ENCODE measurements around the gene CASZ1.

DNA sequence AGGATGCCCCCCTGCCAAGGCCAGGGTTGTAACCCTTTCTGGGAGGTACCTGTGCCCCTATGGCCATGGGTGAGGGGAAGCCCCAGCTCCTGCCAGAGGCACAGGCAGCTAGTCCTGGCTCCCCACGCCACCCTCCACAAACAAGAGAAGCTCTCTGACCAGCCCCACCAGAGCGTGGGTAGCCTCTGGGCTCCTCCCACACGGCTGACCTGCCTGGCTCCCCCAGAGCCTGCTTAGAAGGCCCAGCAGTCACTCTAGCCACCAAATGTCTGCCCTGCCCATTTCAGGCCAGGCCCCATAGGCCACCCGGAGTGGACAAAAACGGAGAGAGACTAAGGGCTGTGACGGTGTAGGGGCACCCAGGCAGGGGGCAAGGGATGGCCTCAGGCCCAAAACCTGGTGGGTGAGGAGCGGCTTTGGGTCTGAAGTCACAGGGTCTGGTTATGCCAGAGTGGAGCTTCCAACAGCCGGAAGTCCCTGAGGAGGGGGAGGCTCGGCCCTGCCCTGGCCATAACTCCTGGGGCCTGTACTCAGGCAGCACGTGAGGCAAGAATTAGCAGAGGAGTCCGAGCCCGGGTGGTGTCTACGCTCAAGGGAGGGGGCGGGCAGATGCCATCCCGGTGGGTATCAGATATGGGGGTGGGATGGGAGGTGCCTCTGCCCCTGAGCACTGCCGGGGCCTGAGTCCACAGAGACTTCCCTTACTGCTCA, 155.4 kb downstream of the CASZ1 start:
- TF ChIP-seq, protein P1, sequence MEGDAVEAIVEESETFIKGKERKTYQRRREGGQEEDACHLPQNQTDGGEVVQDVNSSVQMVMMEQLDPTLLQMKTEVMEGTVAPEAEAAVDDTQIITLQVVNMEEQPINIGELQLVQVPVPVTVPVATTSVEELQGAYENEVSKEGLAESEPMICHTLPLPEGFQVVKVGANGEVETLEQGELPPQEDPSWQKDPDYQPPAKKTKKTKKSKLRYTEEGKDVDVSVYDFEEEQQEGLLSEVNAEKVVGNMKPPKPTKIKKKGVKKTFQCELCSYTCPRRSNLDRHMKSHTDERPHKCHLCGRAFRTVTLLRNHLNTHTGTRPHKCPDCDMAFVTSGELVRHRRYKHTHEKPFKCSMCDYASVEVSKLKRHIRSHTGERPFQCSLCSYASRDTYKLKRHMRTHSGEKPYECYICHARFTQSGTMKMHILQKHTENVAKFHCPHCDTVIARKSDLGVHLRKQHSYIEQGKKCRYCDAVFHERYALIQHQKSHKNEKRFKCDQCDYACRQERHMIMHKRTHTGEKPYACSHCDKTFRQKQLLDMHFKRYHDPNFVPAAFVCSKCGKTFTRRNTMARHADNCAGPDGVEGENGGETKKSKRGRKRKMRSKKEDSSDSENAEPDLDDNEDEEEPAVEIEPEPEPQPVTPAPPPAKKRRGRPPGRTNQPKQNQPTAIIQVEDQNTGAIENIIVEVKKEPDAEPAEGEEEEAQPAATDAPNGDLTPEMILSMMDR (IDR thresholded peaks at IDR 0.05): no peak
- no peak for TF ChIP-seq POLR2A (IDR thresholded peaks at IDR 0.05)
- TF ChIP-seq POLR2AphosphoS5 (IDR thresholded peaks at IDR 0.05): no peak
- TF ChIP-seq EP300 (IDR thresholded peaks at IDR 0.05): no peak
